Thymus (tissue), 11 donors: Measurements from ENCODE around the gene GDF15. TPM values are rescaled to one million over a fixed set of nuclear protein-coding genes. Genes with fewer than 3 reads are reported as not detected.

Experiments
- DNase-seq, 9 donors: peaks; one replicate each; pipeline ENCODE4 v3.0.0-alpha.2; 2013; ENCODE audit warnings: low spot score in 9 of 9, low read depth in 6 of 9, missing footprints in 1 of 9
- H3K27ac ChIP-seq, 2 donors: one replicate each; pipeline ENCODE4 v1.5.1; 2013; ENCODE audit warnings: control low read depth in 1 of 2, low read depth in 1 of 2, low read length in 1 of 2, mild to moderate bottlenecking in 1 of 2, moderate library complexity in 1 of 2
- H3K27me3 ChIP-seq, 2 donors: one replicate each; pipeline ENCODE4 v1.5.1; 2013; ENCODE audit warnings: low read length in 1 of 2; ENCODE audit not compliant: control insufficient read depth in 2 of 2, insufficient read depth in 1 of 2
- H3K36me3 ChIP-seq, 2 donors: one replicate each; pipeline ENCODE4 v1.5.1; 2013; ENCODE audit warnings: low read length in 1 of 2, mild to moderate bottlenecking in 1 of 2, moderate library complexity in 1 of 2; ENCODE audit not compliant: control insufficient read depth in 2 of 2, insufficient read depth in 2 of 2
- H3K4me1 ChIP-seq, 2 donors: one replicate each; pipeline ENCODE4 v1.5.1; 2013; ENCODE audit warnings: low read length in 2 of 2; ENCODE audit not compliant: control insufficient read depth in 2 of 2, insufficient read depth in 2 of 2
- H3K4me3 ChIP-seq, 2 donors: one replicate each; pipeline ENCODE4 v1.5.1; 2013; ENCODE audit warnings: low read length in 2 of 2, control low read depth in 1 of 2, mild to moderate bottlenecking in 1 of 2
- H3K9me3 ChIP-seq, 2 donors: one replicate each; pipeline ENCODE4 v1.5.1; 2013; ENCODE audit warnings: low read length in 1 of 2, mild to moderate bottlenecking in 1 of 2; ENCODE audit not compliant: control insufficient read depth in 2 of 2, insufficient read depth in 1 of 2
- WGBS: extraction: QIAGEN DNeasy Blood & Tissue Kit; methylation state at CpG from one replicate; pipeline ENCODE4 v1.1.7; 2013; 5-methylcytosine and 5-hydroxymethylcytosine counted together
- polyA plus RNA-seq: library from polyadenylated mRNA; stranded (reverse); fragments of 200-250 nt; gene quantifications from one replicate; pipeline ENCODE4 v1.2.3, GENCODE V29; 2013
- total RNA-seq: library from RNA; stranded (reverse); fragments of 120-200 nt; gene quantifications from one replicate; pipeline ENCODE4 v1.2.4, GENCODE V29; 2013
- donor health status: healthy.

GDF15 gene
- total and polyA plus RNA-seq, 2 donors = 0.42 to 2.2 TPM

DNA sequence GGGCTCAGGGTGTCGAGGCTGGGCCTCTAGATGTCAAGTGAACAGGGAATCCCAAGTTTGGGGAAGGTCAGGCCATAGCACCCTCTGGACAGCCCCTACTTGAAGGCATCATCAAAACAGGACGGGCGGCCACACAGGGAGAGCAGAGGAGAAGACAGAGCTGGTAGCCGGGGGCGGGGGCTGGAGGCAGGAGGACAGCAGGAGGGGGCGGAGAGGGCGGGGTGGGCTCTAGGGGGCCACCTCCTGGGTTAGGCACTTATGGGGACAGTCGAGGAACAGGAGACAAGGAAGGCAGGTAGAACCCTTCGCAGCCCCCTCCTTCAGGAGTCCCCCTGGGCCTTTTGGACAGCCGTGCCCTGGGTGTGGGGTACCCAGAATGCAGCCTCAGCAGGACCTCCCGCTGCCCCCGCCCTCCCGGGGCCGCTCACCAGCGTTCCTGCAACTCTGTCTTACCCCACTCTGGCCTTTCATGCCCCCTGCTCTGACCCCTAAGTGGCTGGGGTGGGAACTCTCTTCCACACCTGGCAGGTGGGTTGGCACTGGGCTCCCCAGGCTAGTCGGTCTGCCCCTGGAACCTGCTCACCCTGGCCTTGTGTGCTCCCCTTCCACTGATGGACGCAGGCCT lies 39.0 kb downstream of the GDF15 start:
- Histone ChIP-seq H3K9me3 (no peaks in the 10 kb centered on the region), H3K27ac (peak overlapping the region in 1 of 2 donors; percentile 20), H3K36me3 (no peaks in the 10 kb centered on the region), H3K4me1 (peaks cover 28 to 86% of the 10 kb centered on the region in 2 donors), H3K4me3 (no peak overlapping the region), H3K27me3 (peaks cover 0 to 3% of the 10 kb centered on the region in 2 donors)
- 94% methylated on average over 17 of the region's 17 CpGs for WGBS
- DNase-seq = no peak

DNA sequence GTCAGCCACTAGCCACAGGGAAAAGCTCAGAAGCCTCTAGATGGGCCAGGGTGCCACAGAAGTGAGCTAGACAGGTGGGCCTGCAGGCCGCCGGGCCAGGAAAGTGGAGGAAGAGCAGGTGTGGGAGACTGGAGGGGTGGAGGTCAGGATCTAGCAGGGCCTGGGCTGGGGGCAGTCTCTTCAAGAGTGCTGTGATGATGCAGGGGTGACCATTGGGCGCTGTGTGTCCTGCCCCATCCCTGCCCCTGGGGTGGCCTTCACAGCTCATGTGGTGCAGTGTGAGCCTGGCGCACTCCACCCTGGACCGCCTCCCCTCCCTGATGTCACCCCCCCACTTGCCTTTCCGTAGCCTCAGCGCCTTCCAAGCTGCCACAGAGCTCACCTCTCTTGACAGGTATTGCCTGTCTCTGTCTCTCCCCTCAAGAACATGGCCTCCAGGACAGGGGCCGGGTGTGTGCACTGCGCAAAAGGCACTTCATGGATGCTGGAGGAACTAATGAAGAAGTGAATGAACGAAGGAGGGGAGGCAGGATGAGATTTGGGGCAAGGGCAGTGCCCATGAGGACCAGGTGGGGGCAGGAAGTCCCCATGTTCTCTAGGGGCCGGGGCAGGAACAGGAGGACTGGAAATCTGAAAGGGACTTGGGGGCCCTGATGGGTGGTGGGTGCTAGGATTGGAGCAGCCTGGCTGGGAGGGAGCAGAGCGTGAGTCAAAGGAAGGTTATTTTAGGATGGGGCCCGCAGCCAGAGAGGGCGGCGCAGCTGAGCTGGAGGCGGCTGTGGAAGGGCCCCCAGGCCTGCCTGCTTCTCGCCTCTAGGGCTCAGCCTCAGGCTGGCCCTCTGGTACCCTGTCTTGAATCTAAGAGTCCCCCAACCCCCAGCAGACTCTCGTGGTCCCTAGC lies 39.8 kb downstream of the GDF15 start:
- Histone ChIP-seq H3K27me3 (no peaks in the 10 kb centered on the region), H3K4me3 (no peak overlapping the region), H3K27ac (no peak overlapping the region), H3K4me1 (peaks cover 22 to 86% of the 10 kb centered on the region in 2 donors), H3K9me3 (no peaks in the 10 kb centered on the region), H3K36me3 (peaks cover 0 to 4% of the 10 kb centered on the region in 2 donors)
- no peak for DNase-seq
- 87% methylated on average over 18 of the region's 18 CpGs for WGBS

GRCh38 chr19:18426416-18426767 lies 40.4 kb downstream of the GDF15 start:
- WGBS = 96% methylated on average over 8 of the region's 8 CpGs
- Histone ChIP-seq H3K27me3 (no peaks in the 10 kb centered on the region), H3K27ac (no peak overlapping the region), H3K4me3 (no peak overlapping the region), H3K4me1 (peaks cover 22 to 81% of the 10 kb centered on the region in 2 donors), H3K9me3 (no peaks in the 10 kb centered on the region), H3K36me3 (peaks cover 1 to 4% of the 10 kb centered on the region in 2 donors)
- no peak for DNase-seq

DNA sequence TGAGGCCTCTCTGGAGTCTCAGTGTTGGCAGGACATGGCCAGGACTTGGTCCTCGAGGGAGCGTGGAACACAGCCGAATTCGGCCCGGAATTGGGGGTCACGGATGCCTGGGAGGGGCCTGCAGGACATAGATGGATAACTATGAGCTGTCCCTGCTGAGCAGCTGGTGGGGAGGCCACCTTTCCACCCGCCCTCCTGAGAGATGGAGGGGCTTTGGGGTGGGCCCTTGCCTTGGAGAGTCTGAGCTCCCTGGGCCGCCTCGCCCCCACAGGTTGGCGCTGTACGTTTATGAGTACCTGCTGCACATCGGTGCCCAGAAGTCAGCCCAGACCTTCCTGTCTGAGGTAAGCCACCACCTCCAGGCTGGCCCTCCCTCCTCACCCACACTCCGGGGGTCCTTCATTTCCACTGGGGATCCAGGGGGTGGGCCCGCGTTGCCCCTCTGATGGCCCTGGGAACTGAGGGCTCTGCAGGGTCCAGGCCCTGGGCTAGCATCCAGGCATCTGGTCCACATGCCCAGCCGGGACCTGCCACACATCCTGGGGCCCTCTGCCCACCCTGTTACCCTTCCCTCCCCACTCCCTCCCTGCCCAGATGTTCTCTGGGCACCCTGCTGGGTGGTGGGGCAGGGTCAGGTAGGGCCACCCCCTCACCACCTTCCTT lies 41.3 kb downstream of the GDF15 start:
- no peak for DNase-seq
- H3K4me3 ChIP-seq = no peak overlapping the region
- H3K36me3 ChIP-seq = peaks cover 5 to 10% of the 10 kb centered on the region in 2 donors
- H3K27ac ChIP-seq = no peak overlapping the region
- WGBS = 94% methylated on average over 16 of the region's 16 CpGs
- H3K4me1 ChIP-seq = peaks cover 21 to 78% of the 10 kb centered on the region in 2 donors
- no peaks in the 10 kb centered on the region for H3K27me3 ChIP-seq
- H3K9me3 ChIP-seq = no peaks in the 10 kb centered on the region

GRCh38 chr19:18427743-18428113 lies 41.8 kb downstream of the GDF15 start:
- Histone ChIP-seq H3K27ac (no peak overlapping the region), H3K4me1 (peaks cover 18 to 78% of the 10 kb centered on the region in 2 donors), H3K4me3 (no peak overlapping the region), H3K27me3 (no peaks in the 10 kb centered on the region), H3K9me3 (no peaks in the 10 kb centered on the region), H3K36me3 (peaks cover 5 to 14% of the 10 kb centered on the region in 2 donors)
- 99% methylated on average over 12 of the region's 12 CpGs for WGBS
- DNase-seq = no peak

DNA sequence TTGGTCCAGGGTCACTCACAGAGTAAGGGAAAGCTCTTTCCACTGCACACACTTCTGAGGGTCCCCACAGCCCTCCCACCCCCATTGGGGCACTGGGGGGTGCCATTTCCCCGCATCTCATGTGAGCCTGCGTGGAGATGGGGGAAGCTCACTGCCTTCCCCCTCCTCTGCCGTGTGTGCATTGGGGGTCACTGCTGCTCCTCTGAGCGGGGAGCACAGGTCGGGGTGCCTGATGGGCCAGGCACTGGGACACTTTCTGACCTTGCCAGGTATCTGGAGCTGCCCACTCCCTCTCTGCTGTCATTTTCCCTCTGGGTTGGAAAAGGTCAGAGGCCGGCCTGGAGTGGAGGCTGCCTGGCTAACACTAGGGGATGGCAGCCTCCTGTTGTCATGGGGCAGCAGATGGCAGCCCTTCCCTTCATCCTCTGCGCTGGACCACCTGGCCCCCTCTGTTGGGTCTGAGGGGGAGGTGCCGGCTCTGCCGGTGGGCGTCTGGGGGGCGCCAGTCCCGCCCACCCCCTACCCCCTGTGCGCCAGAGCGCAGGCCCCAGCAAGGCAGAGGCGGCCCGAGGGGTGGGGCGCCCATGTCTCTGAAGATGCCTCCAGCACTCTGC lies 42.3 kb downstream of the GDF15 start:
- 82% methylated on average over 17 of the region's 17 CpGs for WGBS
- H3K4me1 ChIP-seq = peaks cover 21 to 78% of the 10 kb centered on the region in 2 donors
- DNase-seq = no peak
- peak overlapping the region in 1 of 2 donors; percentile 69 for H3K4me3 ChIP-seq
- no peaks in the 10 kb centered on the region for H3K9me3 ChIP-seq
- H3K27me3 ChIP-seq = peaks cover 0 to 2% of the 10 kb centered on the region in 2 donors
- H3K36me3 ChIP-seq = peaks cover 5 to 14% of the 10 kb centered on the region in 2 donors
- H3K27ac ChIP-seq = peak overlapping the region in 1 of 2 donors; percentile 37

DNA sequence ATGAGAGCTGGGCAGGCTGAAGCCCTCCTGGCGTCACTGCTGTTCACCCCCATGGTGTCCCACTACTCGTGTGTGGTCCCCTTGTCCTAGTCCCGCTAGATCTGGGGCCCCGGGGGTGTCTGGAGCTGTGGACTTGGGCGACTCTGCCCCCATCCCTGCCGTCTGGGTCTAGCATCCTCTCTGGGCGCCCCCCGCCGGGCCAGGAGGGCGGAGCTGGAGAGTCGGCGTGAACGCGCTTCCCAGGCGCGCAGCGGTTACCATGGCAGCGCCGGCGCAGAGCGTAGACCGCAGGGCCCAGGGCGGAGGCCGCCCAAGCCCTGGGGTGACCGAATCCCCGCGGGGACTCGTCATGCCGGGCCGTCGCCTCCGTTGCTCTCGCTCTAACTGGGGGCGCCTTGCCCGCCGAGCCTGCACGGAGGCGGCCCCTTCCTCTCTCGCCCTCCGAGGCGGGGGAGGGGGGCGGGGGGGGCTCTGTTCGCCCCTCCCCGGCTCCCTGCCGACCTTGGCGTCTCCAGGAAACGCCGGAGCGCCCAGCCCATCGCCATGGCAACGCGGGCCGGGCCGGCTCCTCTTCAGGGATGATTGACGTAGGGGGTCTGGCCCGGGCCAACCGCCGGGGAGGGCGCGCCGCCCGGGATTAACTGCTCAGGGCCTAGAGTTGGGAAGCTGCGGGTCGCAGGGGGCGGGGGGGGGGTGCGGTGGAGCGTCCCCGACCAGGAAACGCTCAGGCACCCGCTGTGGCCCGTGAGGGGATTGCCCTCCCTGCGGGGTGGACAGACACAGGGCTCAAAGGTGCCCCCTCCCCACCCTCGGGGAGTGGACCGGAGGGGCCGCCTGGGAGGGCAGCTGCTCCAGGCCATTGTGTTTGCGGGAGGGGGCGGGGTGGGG lies 43.1 kb downstream of the GDF15 start:
- Histone ChIP-seq H3K27me3 (peaks cover 0 to 2% of the 10 kb centered on the region in 2 donors), H3K4me1 (peaks cover 22 to 72% of the 10 kb centered on the region in 2 donors), H3K36me3 (peaks cover 5 to 16% of the 10 kb centered on the region in 2 donors), H3K27ac (peak overlapping the region in 1 of 2 donors; percentile 37), H3K9me3 (no peaks in the 10 kb centered on the region), H3K4me3 (peak overlapping the region; percentile 41 to 69)
- peak in 8 of 9 donors; percentile 56 to 92 (median 78) for DNase-seq
- WGBS = 3% methylated on average over 76 of the region's 77 CpGs

- 32% methylated on average over 13 of the region's 13 CpGs for WGBS
- DNase-seq = peak in 1 of 9 donors; percentile 43
Measured at GRCh38 chr19:18429717-18430416, 43.9 kb downstream of the GDF15 start.

More at GRCh38 chr19:18429717-18430416, 43.9 kb downstream of the GDF15 start:
- H3K9me3 ChIP-seq = no peaks in the 10 kb centered on the region
- H3K27ac ChIP-seq = peak overlapping the region; percentile 4 to 26
- peaks cover 5 to 23% of the 10 kb centered on the region in 2 donors for H3K36me3 ChIP-seq
- peaks cover 22 to 67% of the 10 kb centered on the region in 2 donors for H3K4me1 ChIP-seq
- peak overlapping the region in 1 of 2 donors; percentile 69 for H3K4me3 ChIP-seq
- H3K27me3 ChIP-seq = peaks cover 0 to 2% of the 10 kb centered on the region in 2 donors
